Erythroblast (primary cell): ENCODE measurements around the gene CDC42BPA.

ENCODE experiments used
- GATA1 ChIP-seq: IDR thresholded peaks from 2 replicates; pipeline ENCODE4 v1.6.1; 2011; ENCODE audit warnings: low read depth, mild to moderate bottlenecking, control low read depth, low read length, moderate library complexity
- POLR2A ChIP-seq: IDR thresholded peaks from 2 replicates; pipeline ENCODE4 v1.6.1; 2011; ENCODE audit warnings: mild to moderate bottlenecking, low read length

GRCh38 chr1:227062306-227062705, 256.0 kb downstream of the CDC42BPA start:
- no peak for TF ChIP-seq POLR2A
- TF ChIP-seq GATA1: no peak
